Adrenal gland (tissue), 12 donors: ENCODE results near the gene HLCS. TPM values are rescaled to one million over a fixed set of nuclear protein-coding genes. Genes with fewer than 3 reads are reported as not detected.

Experiments
- DNase-seq, 7 donors: peaks; one replicate each; pipeline ENCODE4 v3.0.0-alpha.2; 2019 to 2020
- H3K27ac ChIP-seq, 5 donors: fragments of 200-600 bp; sonication (generic) in 4 of 5; 1 replicate in 3 of 5; 2 replicates in 2 of 5; pipeline versions ENCODE4 v1.5.1 to v1.8.0; 2016 to 2020; ENCODE audit warnings: mild to moderate bottlenecking in 1 of 5
- H3K27me3 ChIP-seq: fragments of 200-600 bp; 2 replicates; pipeline ENCODE4 v1.8.0; 2021
- H3K36me3 ChIP-seq, 2 donors: fragments of 200-600 bp; replicated peaks in 1 of 2; 1 replicate in 1 of 2; 2 replicates in 1 of 2; pipeline versions ENCODE4 v1.5.1 to v1.8.0; 2018 to 2022
- H3K4me1 ChIP-seq, 2 donors: fragments of 200-600 bp; replicated peaks in 1 of 2; 1 replicate in 1 of 2; 2 replicates in 1 of 2; pipeline versions ENCODE4 v1.5.1 to v1.8.0; 2018 to 2021
- H3K4me3 ChIP-seq, 4 donors: fragments of 200-600 bp; sonication (generic) in 3 of 4; one replicate each; pipeline ENCODE4 v1.5.1; 2016 to 2018
- H3K9me3 ChIP-seq, 3 donors: fragments of 200-600 bp; sonication (generic) in 1 of 3; replicated peaks in 1 of 3; 1 replicate in 2 of 3; 2 replicates in 1 of 3; pipeline versions ENCODE4 v1.5.1 to v1.8.0; 2016 to 2021
- CTCF ChIP-seq, 6 experiments: fragments of 450-650 bp in 4 of 6; fragments of 200-600 bp in 2 of 6; sonication (generic) in 1 of 6; IDR thresholded peaks; 1 replicate in 5 of 6; 2 replicates in 1 of 6; pipeline versions ENCODE4 v1.5.1 to v1.8.0; 2016 to 2021; ENCODE audit warnings: antibody characterized with exemption in 6 of 6, mild to moderate bottlenecking in 2 of 6, moderate library complexity in 1 of 6
- POLR2A ChIP-seq, 2 donors: fragments of 450-650 bp; IDR thresholded peaks; one replicate each; pipeline ENCODE4 v1.6.1; 2017; ENCODE audit warnings: antibody characterized with exemption in 2 of 2, mild to moderate bottlenecking in 2 of 2, moderate library complexity in 1 of 2
- WGBS, 4 donors: extraction: QIAGEN DNeasy Blood & Tissue Kit in 2 of 4; methylation state at CpG; one replicate each; pipeline versions ENCODE4 v1.1.5 to v1.1.7; 2013 to 2017; 5-methylcytosine and 5-hydroxymethylcytosine counted together
- intact Hi-C, 2 donors: fragments of 100-400 bp; cut with DNase I; formaldehyde crosslinking; loops; one replicate each; pipeline versions ENCODE4 v1.14.1 to v1.15.0; 2022 to 2023
- polyA plus RNA-seq, 3 donors: library from polyadenylated mRNA; stranded (reverse); fragments of 200-250 nt in 2 of 3; fragments of 350-450 nt in 1 of 3; fragmentation: Illumina TruSeq in 1 of 3; extraction: RNeasy Lipid Tissue Mini Kit (QIAGEN cat#74804) in 1 of 3; gene quantifications; one replicate each; pipeline ENCODE4 v1.2.3, GENCODE V29; 2013 to 2014
- total RNA-seq, 9 donors: library from RNA; depleted of rRNA in 4 of 9; stranded (reverse); fragments of >200 nt in 4 of 9; fragments of 120-200 nt in 1 of 9; fragmentation: NEBNext Ultra II Directional in 1 of 9; extraction: Animal tissue kit (Norgen Biotek cat#: 25700) in 1 of 9; gene quantifications; one replicate each; pipeline versions ENCODE4 v1.1.0 to v1.2.4, GENCODE V29; 2013 to 2023
- donor health status: healthy with polysubstance abuse.
- donor health status: Bipolar disorder and iron deficiency.
- donor health status: DM: yes; HTN: yes; CAD: no.
- donor health status: DM: no; HTN: no; CAD: no.
- donor health status: DM: no; HTN: no; CAD: no.
- donor health status: DM: yes; HTN: yes; CAD: no.

The HLCS gene
- total and polyA plus RNA-seq, 12 donors, result 4.4 to 34.4 (median 19.8) TPM

DNA sequence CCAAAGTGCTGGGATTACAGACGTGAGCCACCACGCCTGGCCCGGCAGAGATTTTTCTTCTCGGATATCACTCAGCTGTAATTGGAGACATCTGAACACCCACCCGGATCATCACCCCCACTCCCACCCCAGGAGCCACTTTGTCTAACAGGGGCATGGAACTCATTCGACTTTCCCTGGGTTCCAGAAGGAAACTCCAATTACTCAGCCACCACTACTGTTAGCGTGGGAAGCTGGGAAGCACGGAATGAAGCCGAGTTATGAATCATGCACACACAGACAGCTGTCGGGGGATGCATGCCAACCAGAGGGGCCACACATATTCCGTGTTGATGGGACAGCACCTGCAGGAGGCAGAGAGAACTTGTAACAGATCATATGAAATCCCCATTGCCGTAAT is 85.2 kb downstream of the HLCS start:
- H3K4me1 ChIP-seq, result no peaks in the 10 kb centered on the region
- no peaks in the 10 kb centered on the region for H3K27me3 ChIP-seq
- intact Hi-C loops, result no loop called here
- no peak for DNase-seq
- H3K36me3 ChIP-seq, result peaks cover 0 to 3% of the 10 kb centered on the region in 2 donors
- H3K9me3 ChIP-seq, result no peaks in the 10 kb centered on the region
- H3K4me3 ChIP-seq, result no peak overlapping the region
- WGBS, 4 donors, result 96 to 97% (median 96%) methylated on average over 12 of the region's 12 CpGs
- TF ChIP-seq CTCF (IDR thresholded peaks at IDR 0.05), result no peak
- no peak for TF ChIP-seq POLR2A (IDR thresholded peaks at IDR 0.05)
- no peak overlapping the region for H3K27ac ChIP-seq

DNA sequence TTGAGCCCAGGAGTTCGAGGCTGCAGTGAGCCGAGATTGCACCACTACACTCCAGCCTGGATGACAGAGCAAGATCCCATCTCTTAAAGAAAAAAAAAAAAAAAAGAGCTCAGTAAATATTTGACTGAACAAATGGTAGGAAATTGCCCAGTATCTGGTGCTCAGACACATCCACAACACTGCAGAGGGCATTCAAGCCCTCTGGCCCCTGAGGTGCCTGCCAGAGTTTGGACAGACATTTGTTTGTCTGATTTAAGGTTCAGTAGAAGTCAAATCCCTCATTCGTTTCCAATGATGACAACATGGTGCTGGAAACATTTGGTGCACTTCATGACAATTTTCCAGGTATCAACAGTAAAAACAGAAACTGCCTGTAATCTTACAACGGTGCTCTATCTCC is 86.6 kb downstream of the HLCS start:
- Histone ChIP-seq H3K4me3 (no peak overlapping the region), H3K27me3 (no peaks in the 10 kb centered on the region), H3K36me3 (peaks cover 0 to 3% of the 10 kb centered on the region in 2 donors), H3K9me3 (no peaks in the 10 kb centered on the region), H3K27ac (no peak overlapping the region), H3K4me1 (no peaks in the 10 kb centered on the region)
- no peak for TF ChIP-seq POLR2A (IDR thresholded peaks at IDR 0.05)
- no peak for TF ChIP-seq CTCF (IDR thresholded peaks at IDR 0.05)
- intact Hi-C loops, result no loop called here
- 69 to 89% (median 81%) methylated on average over 4 of the region's 4 CpGs for WGBS, 4 donors
- DNase-seq, result no peak

DNA sequence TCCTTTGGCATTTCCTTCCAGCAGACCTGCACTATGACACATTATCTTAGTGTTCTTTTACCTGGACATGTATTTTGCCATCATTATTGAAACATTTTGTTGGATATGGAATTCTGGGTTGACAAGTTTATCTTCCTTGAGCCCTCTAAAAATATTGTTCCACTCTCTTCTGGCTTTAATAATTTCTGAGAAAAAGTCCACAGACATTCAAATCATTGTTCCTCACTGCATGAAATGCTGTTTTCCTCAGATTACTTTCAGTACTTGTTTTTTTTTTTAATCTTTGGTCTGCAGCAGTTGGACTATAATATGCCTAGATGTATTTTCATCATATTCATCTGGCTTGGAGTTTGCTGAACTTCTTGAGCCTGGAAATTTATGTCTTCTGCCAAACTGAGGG is 88.7 kb downstream of the HLCS start:
- TF ChIP-seq POLR2A (IDR thresholded peaks at IDR 0.05) (no peak), CTCF (IDR thresholded peaks at IDR 0.05) (no peak)

GRCh38 chr21:36874665-36875064 is 91.8 kb downstream of the HLCS start:
- DNase-seq, result no peak
- intact Hi-C loops, result no loop called here
- Histone ChIP-seq H3K36me3 (no peaks in the 10 kb centered on the region), H3K4me1 (no peaks in the 10 kb centered on the region), H3K4me3 (no peak overlapping the region), H3K9me3 (no peaks in the 10 kb centered on the region), H3K27me3 (no peaks in the 10 kb centered on the region), H3K27ac (no peak overlapping the region)
- no peak for TF ChIP-seq CTCF (IDR thresholded peaks at IDR 0.05)
- TF ChIP-seq POLR2A (IDR thresholded peaks at IDR 0.05), result no peak
- 96 to 100% (median 98%) methylated on average over 4 to 12 of the region's 12 CpGs for WGBS, 4 donors

More for the DNA sequence above, 88.7 kb downstream of the HLCS start:
- H3K4me3 ChIP-seq, result no peak overlapping the region
- intact Hi-C loops, result no loop called here
- H3K36me3 ChIP-seq, result no peaks in the 10 kb centered on the region
- no peaks in the 10 kb centered on the region for H3K4me1 ChIP-seq
- DNase-seq, result no peak
- no peak overlapping the region for H3K27ac ChIP-seq
- H3K27me3 ChIP-seq, result no peaks in the 10 kb centered on the region
- no peaks in the 10 kb centered on the region for H3K9me3 ChIP-seq
